Endothelial cell of coronary artery (primary cell): ENCODE results near the gene OR5I1. TPM values are rescaled to one million over a fixed set of nuclear protein-coding genes. Genes with fewer than 3 reads are reported as not detected.

Experiments used
- total RNA-seq: library from RNA; depleted of rRNA; stranded (reverse); fragments of >200 nt; gene quantifications from 2 replicates; pipeline ENCODE4 v1.2.3, GENCODE V29; 2014

OR5I1 gene
- total RNA-seq, result not detected in 2 replicates

DNA sequence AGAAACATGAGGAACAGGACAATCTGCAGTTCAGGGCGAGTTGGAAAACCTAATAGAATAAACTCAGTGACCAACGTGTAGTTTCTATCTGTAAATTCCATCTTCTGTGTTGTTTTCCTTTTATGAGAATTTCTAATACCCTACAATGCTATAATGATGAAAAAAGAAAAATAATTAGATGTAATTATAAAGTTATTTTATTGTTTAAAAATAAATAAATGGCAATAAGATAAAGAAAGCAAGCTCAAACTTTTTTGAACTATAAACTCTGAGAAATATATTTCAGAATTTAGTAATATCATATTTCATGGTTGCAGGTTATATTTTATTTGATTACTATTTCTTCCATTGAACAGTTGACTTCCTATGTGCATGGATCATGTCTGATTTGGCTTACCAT lies at the start of gene OR5I1:
OR5I1 (minus strand) TSS at position 101 of the 400 bp plus-strand sequence; CDS start at position 101, 0 bp downstream.

GRCh38 chr11:55969845-55970244 lies 33.6 kb upstream of the OR5I1 start, which contains the start of gene OR10AG1:
TSS of gene OR10AG1 (minus strand) at chr11:55969945. CDS start at chr11:55969907, 38 bp downstream.

DNA sequence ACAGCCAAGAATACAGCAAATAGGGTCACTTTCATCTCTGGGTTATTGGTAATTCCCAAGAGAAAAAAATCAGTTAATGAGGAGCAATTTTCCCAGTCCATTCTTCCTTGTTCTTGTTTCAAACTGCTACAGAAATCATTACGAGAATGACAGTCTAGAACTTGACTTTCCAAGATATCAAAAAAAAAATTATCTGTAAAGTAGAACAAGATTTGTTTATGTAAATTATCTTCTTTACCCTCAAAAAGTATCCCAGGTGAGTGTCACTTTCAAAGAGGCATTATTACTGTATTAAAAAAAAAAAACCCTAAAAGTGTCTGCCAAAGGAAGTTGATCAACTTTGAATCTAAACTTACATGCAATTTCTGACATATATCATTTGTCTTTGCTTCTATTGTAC lies 21.7 kb downstream of the OR5I1 start, which contains the start of gene OR5W2:
OR5W2 (minus strand) TSS at position 101 of the 400 bp plus-strand sequence; CDS start at position 101, 0 bp downstream.

Other genes with a start within 250 kb of the OR5I1 start
- not detected in 2 replicates for gene OR5D13, start 163.0 kb downstream of the OR5I1 start, total RNA-seq
- gene OR5D14, start 140.8 kb downstream of the OR5I1 start, total RNA-seq, result not detected in 2 replicates
- not detected in 2 replicates for gene OR5L1, start 125.0 kb downstream of the OR5I1 start, total RNA-seq
- not detected in 2 replicates for gene OR5D18, start 116.8 kb downstream of the OR5I1 start, total RNA-seq
- gene OR5L2, start 109.2 kb downstream of the OR5I1 start, total RNA-seq, result not detected in 2 replicates
- not detected in 2 replicates for gene OR5D16, start 97.6 kb downstream of the OR5I1 start, total RNA-seq
- gene TRIM51, start 53.1 kb downstream of the OR5I1 start, total RNA-seq, result not detected in 2 replicates
- not detected in 2 replicates for gene OR5W2, start 21.8 kb downstream of the OR5I1 start, total RNA-seq
- gene OR10AG1, start 33.5 kb upstream of the OR5I1 start, total RNA-seq, result not detected in 2 replicates
- not detected in 2 replicates for gene OR5F1, start 58.2 kb upstream of the OR5I1 start, total RNA-seq
- not detected in 2 replicates for gene OR5AS1, start 91.3 kb upstream of the OR5I1 start, total RNA-seq
- gene OR8I2, start 156.9 kb upstream of the OR5I1 start, total RNA-seq, result not detected in 2 replicates
- gene OR8H2, start 167.3 kb upstream of the OR5I1 start, total RNA-seq, result not detected in 2 replicates
- not detected in 2 replicates for gene OR8H3, start 186.0 kb upstream of the OR5I1 start, total RNA-seq
- gene OR8J3, start 203.8 kb upstream of the OR5I1 start, total RNA-seq, result not detected in 2 replicates
- gene OR8K5, start 223.9 kb upstream of the OR5I1 start, total RNA-seq, result not detected in 2 replicates
- gene OR5J2, start 240.2 kb upstream of the OR5I1 start, total RNA-seq, result not detected in 2 replicates